ENCODE results near the gene COL18A1. TPM values are rescaled to one million over a fixed set of nuclear protein-coding genes. Genes with fewer than 3 reads are reported as not detected.

COL18A1 gene
- total and polyA plus RNA-seq, 2 donors from 2014 or later, result 150 to 316 TPM

GRCh38 chr21:45470087-45470515 lies 65.1 kb downstream of the COL18A1 start:
- H3K9me3 ChIP-seq (ENCODE audit: control insufficient read depth in 2 of 3, insufficient read depth in 1 of 3, low read length in 3 of 3), result peaks cover 0 to 2% (median 0%) of the 10 kb centered on the region in 3 donors
- H3K9ac ChIP-seq (ENCODE audit: low read length in 3 of 3), result peak overlapping the region in 1 of 3 donors; percentile 46
- no peak for FAIRE-seq

GRCh38 chr21:45470773-45471524 lies 66.0 kb downstream of the COL18A1 start:
- FAIRE-seq, result no peak
- Histone ChIP-seq H3K27ac (ENCODE audit: low read depth in 2 of 2, low read length in 2 of 2) (peak overlapping the region; percentile 70 to 76), H3K9ac (ENCODE audit: low read length in 3 of 3) (peak overlapping the region in 1 of 3 donors; percentile 48), H3K36me3 (ENCODE audit: control insufficient read depth in 2 of 3, insufficient read depth in 3 of 3, low read length in 3 of 3) (peaks cover 0 to 10% (median 3%) of the 10 kb centered on the region in 3 donors), H3K4me1 (ENCODE audit: control insufficient read depth in 2 of 3, insufficient read depth in 2 of 3, low read depth in 1 of 3, low read length in 3 of 3) (peaks cover 0 to 37% (median 23%) of the 10 kb centered on the region in 3 donors), H3K9me3 (ENCODE audit: control insufficient read depth in 2 of 3, insufficient read depth in 1 of 3, low read length in 3 of 3) (peaks cover 0 to 2% (median 0%) of the 10 kb centered on the region in 3 donors), H3K27me3 (ENCODE audit: control insufficient read depth, insufficient read depth, low read length) (peaks cover 2% of the 10 kb centered on the region), H3K4me3 (ENCODE audit: low read length in 3 of 3) (no peak overlapping the region)
- no peak for TF ChIP-seq CTCF (IDR thresholded peaks at IDR 0.05; ENCODE audit: borderline replicate concordance, extremely low read depth, insufficient read depth)
- peak in 2 of 5 donors; percentile 38 to 68 for DNase-seq
- intact Hi-C loops (cut with DNase I), result no loop called here

More at GRCh38 chr21:45470087-45470515, 65.1 kb downstream of the COL18A1 start:
- Histone ChIP-seq H3K27ac (ENCODE audit: low read depth in 2 of 2, low read length in 2 of 2) (peak overlapping the region; percentile 36 to 74), H3K27me3 (ENCODE audit: control insufficient read depth, insufficient read depth, low read length) (peaks cover 2% of the 10 kb centered on the region), H3K36me3 (ENCODE audit: control insufficient read depth in 2 of 3, insufficient read depth in 3 of 3, low read length in 3 of 3) (peaks cover 0 to 10% (median 3%) of the 10 kb centered on the region in 3 donors), H3K4me3 (ENCODE audit: low read length in 3 of 3) (peak overlapping the region in 2 of 3 donors; percentile 13 to 20), H3K4me1 (ENCODE audit: control insufficient read depth in 2 of 3, insufficient read depth in 2 of 3, low read depth in 1 of 3, low read length in 3 of 3) (peaks cover 0 to 37% (median 23%) of the 10 kb centered on the region in 3 donors)
- peak in 1 of 5 donors; percentile 54 for DNase-seq
- intact Hi-C loops (cut with DNase I), result no loop called here
- TF ChIP-seq CTCF (IDR thresholded peaks at IDR 0.05; ENCODE audit: borderline replicate concordance, extremely low read depth, insufficient read depth), result no peak

GRCh38 chr21:45471525-45472221 lies 66.7 kb downstream of the COL18A1 start:
- Histone ChIP-seq H3K4me1 (ENCODE audit: control insufficient read depth in 2 of 3, insufficient read depth in 2 of 3, low read depth in 1 of 3, low read length in 3 of 3) (peaks cover 0 to 37% (median 23%) of the 10 kb centered on the region in 3 donors), H3K4me3 (ENCODE audit: low read length in 3 of 3) (no peak overlapping the region), H3K27me3 (ENCODE audit: control insufficient read depth, insufficient read depth, low read length) (peaks cover 2% of the 10 kb centered on the region), H3K9me3 (ENCODE audit: control insufficient read depth in 2 of 3, insufficient read depth in 1 of 3, low read length in 3 of 3) (peaks cover 0 to 2% (median 0%) of the 10 kb centered on the region in 3 donors), H3K36me3 (ENCODE audit: control insufficient read depth in 2 of 3, insufficient read depth in 3 of 3, low read length in 3 of 3) (peaks cover 4 to 16% (median 9%) of the 10 kb centered on the region in 3 donors), H3K27ac (ENCODE audit: low read depth in 2 of 2, low read length in 2 of 2) (peak overlapping the region; percentile 70 to 76), H3K9ac (ENCODE audit: low read length in 3 of 3) (peak overlapping the region in 1 of 3 donors; percentile 48)
- no peak for TF ChIP-seq CTCF (IDR thresholded peaks at IDR 0.05; ENCODE audit: borderline replicate concordance, extremely low read depth, insufficient read depth)
- intact Hi-C loops (cut with DNase I), result no loop called here
- FAIRE-seq (no peak), DNase-seq (peak; percentile 54 to 82 (median 70))

All from kidney (tissue), 14 donors.